GM18502 (cell line): Measurements from ENCODE around the gene TRAPPC5.

Source experiments
- ATAC-seq: cut with Tn5 transposase; IDR thresholded peaks from one replicate; pipeline ENCODE4 v1.9.1; 2021; ENCODE audit warnings: mild to moderate bottlenecking; ENCODE audit not compliant: unreplicated experiment, poor library complexity

Gene TRAPPC5

GRCh38 chr19:7729831-7730285 lies 49.2 kb downstream of the TRAPPC5 start:
- no peak for ATAC-seq

GRCh38 chr19:7730286-7731217 lies 49.9 kb downstream of the TRAPPC5 start:
- no peak for ATAC-seq

GRCh38 chr19:7731218-7731595 lies 50.6 kb downstream of the TRAPPC5 start:
- ATAC-seq = no peak

- no peak for ATAC-seq
Measured at GRCh38 chr19:7731615-7732014, 51.0 kb downstream of the TRAPPC5 start.

GRCh38 chr19:7732045-7732444 lies 51.4 kb downstream of the TRAPPC5 start, which contains the start of gene CLEC4G:
CLEC4G (minus strand) TSS chr19:7732110; CDS start chr19:7732102, 8 bp downstream.
- ATAC-seq = no peak

GRCh38 chr19:7733376-7733775 lies 52.7 kb downstream of the TRAPPC5 start:
- no peak for ATAC-seq

- ATAC-seq = no peak
Measured at GRCh38 chr19:7734220-7735203, 53.9 kb downstream of the TRAPPC5 start.

- no peak for ATAC-seq
Measured at GRCh38 chr19:7736148-7736547, 55.5 kb downstream of the TRAPPC5 start.

GRCh38 chr19:7737215-7737614 lies 56.6 kb downstream of the TRAPPC5 start:
- ATAC-seq = no peak
